Anterior cingulate cortex (tissue), 58 donors: ENCODE results near the gene COX17.

Experiments
- DNase-seq, 58 donors: peaks; one replicate each; lab custom pipeline; 2025; lab: John Stamatoyannopoulos, UW

The COX17 gene

DNA sequence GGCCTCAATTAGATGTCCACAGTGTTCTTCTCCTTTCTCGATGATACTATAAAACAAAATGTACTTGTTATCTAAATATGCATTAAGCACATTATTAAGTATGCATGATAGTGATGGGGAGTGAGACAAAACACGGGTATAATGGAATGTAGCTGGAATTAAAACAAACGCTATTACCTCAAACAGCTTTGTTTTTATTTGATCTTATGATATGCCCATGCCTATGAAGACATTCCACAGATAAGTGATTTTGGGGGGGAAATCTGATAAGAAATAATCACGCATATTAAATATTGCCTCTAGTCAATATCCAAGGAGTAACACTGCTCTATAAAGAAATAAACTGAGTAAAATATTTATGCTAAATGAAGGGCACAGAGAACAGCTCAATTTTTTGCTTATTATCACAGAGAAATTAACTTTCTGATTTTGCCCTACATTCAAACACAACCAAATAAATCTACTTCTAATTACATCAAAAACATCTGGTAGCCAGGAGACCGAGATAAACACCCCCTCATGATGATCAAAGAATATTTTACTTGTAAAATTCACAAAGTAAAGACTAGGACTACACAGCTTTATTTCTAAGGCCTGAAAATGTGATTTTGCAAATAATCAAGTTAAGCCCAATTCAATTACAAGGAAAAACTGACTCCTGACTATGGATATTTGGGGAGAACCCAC, 1.9 kb downstream of the COX17 start:
- DNase-seq = no peak

- DNase-seq = no peak
These were observed 3.3 kb downstream of the COX17 start for GRCh38 chr3:119673875-119674274.

DNA sequence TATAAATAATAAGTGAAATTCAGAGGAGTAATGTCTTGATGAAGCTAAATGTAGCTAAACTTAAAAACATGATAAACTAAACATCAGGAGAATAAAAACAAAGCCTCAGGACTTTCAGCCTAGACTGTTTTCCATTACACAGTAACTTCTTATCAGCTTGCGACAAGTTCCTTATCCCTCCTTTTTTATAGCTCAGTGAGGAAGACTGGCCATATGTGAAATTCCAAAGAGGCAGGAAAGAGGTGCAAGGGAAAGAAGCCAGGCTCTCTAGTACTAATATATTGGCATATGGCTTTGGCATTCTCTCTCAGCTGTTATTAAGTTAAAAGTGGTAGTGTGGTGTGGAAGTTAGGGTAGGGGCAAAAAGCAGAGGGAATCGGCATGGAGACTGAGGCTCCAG, 4.4 kb downstream of the COX17 start:
- no peak for DNase-seq

DNA sequence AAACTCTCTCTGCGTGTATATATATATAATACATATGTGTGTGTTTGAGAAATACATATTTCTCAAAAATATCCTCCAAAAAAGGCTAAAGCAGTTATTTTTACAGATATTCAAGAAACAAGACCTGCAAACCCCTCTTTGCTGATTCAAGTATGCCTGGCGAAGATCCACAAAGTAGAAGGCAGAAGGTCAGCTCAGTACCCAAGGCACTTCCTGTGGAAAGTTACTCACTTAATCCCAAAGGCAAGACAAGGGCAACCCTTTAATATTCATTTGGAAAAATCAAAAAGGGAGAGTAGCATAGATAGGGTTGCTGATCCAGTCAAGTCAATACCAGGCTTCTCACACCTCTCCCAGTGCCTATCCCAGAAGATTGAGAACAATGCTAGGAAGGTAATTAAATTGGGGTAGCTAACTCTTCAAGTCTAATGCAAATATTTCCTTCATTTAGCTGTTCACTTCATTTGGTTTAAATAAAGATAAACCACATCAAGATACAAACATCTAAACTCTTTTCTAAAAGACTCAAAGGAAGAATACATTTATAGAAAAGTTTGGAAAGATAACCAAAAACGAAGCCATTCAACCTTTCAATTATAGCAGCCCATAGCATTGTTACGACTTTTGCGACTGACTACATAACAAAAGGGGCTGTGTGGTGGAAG, 7.2 kb downstream of the COX17 start:
- DNase-seq = no peak

GRCh38 chr3:119665954-119666559, 11.1 kb downstream of the COX17 start:
- no peak for DNase-seq

GRCh38 chr3:119664850-119665379, 12.3 kb downstream of the COX17 start:
- DNase-seq = no peak

GRCh38 chr3:119664370-119664769, 12.8 kb downstream of the COX17 start:
- DNase-seq = no peak

- DNase-seq = no peak
These were observed 13.3 kb downstream of the COX17 start for GRCh38 chr3:119663885-119664284.

DNA sequence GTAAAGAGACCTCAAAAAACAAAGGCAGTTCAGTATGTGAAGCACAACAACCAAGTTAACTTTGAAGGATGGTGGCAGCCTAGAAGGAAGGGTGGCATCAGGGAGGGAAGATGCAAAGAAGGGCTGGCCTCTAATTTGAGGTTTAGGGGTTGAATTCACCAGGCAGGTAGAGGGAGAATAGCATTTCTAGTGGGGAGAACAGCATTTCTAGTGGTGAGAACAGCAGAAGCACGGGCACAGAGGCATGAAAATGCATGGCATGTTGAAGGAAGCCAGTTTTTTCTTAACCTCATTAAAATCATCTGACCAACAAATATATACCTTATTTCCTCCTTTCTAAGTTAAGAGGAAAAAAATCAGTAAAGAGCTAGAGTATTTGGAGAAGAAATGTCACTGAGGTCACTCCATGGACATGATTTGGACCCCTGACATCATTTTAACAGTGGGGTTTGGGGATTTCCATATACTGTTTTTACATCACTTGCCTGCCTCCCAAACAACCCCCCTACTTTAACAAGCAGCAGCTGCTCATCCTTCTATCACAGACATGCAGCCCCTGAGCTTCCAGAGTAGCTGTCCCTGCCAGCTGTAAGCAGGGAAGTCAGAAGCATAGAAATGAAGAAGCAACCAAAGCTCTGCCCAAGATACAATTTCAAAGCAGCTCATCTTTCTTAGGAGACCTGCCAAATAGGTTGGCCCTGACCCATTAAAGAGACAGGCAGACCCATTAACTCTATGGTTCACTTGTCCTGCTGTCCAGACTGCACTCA, 14.4 kb downstream of the COX17 start:
- DNase-seq = no peak

DNA sequence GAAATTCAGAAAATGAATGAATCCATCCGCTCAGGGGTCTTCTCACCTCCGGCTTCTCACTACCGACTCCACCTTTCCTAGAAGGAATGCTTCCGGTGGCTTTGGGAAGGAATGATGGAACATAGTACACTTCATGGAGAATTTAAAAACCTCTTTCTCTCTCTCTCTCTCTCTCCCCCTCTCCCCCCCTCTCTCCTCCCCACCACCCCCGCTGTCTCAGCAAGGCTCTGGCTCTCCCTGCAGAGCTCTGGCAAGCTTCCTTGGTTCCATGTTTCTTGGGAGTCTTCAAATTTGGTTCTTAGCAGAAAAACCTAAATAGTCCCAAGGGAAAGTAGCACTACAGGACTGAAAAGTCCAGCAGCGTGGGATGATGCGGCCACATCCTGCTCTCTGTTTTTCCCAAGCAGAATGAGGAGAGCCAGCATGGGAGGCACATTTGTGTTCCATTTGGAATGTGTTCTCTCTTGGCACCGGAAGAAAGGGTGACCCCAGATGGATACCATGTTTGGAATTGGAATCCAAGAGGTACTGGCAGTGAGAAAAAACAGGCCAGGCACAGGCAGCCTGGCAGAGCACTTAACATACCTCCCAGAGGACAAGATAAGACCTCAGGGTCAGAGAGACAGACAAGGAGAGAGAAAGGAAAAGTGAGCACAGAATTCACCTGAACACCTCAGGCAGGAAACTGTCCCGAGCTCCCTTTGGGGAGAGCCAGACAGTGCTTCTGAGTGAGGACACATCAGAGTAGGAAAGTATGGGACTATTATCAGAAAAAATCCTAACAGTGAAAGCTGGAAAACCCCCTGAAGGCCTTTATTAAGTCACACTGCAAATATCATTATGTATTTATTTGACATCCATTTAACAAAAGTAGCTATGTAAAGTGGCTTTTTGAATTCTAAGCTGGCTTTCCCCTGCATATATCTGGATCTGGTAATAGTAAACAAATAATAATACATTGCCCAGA, 16.4 kb downstream of the COX17 start, which contains the start of gene POPDC2:
Gene POPDC2, minus strand, starts transcription at position 116 of the 967 bp plus-strand sequence. CDS start 166 bp downstream, outside the sequence.
- no peak for DNase-seq

- no peak for DNase-seq
These were observed 17.5 kb downstream of the COX17 start for GRCh38 chr3:119659606-119660291.

GRCh38 chr3:119658994-119659393, 18.2 kb downstream of the COX17 start:
- no peak for DNase-seq

DNA sequence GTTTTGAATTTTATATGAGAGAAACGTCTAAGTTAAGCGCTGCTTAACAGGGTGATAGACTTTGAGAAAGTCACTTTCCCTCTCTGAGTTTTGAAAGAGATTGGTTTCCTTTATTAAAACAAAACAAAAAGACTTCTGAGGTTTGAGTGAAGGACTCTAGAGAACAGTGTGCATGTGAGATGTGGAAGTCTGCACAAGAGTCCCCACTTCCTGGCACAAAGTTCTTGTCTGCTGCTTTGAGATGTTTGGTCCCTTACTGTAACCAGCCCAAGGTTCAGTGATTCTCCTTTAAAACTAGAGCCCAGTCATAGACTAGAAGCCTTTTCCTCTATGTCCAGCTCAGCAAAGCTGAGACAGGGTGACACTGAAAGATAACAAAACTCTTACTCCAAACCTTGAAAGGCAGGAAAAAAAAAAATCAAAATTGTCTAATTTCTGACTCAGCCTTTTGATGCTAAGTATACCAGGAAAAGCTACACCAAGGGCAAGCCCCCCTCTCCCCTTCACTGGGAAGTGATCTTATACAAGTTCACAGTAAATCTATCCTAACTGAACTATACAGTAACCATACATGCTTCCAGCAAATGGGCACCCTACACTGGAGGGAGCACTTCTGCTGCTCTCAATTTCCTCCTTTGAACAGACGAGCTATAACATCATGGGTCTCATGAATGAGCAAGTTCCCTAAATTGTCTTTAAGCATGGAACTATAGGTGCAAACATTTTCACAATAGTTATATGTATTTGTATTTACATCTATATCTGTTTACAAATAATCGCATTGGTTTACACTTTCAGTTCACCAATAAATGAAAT, 19.1 kb downstream of the COX17 start:
- no peak for DNase-seq

GRCh38 chr3:119653876-119654275, 23.3 kb downstream of the COX17 start:
- no peak for DNase-seq

- DNase-seq = no peak
These were observed 24.7 kb downstream of the COX17 start for GRCh38 chr3:119652306-119653033.

DNA sequence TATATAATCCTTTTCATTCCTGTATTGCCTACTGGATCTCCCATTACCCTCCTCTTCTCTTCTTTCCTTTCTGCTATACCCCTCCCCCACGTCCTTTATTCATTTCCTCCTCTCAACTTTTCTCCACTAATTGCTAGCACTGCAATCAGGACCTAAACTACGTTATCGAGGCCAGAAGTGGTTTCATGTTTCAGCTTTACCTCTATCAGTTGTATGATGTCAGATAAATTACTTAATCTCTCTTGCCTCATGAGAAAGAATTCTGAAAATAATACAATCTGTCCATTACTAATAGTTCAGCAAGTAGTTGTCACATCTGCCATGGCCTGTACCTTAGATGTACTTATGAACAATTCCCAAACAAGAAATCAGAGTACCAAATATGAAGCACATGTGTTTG, 27.4 kb downstream of the COX17 start:
- no peak for DNase-seq

- DNase-seq = no peak
These were observed 29.2 kb downstream of the COX17 start for GRCh38 chr3:119647843-119648575.
